K562 (cell line): ENCODE data around the gene KRT81. TPM values are rescaled to one million over a fixed set of nuclear protein-coding genes. Genes with fewer than 3 reads are reported as not detected.

Experiments
- DDX20 ChIP-seq: fragments of 450-650 bp; IDR thresholded peaks from 2 replicates; pipeline ENCODE4 v1.6.1; 2016; ENCODE audit warnings: missing genetic modification characterization, low read depth, mild to moderate bottlenecking, missing compliant biosample characterization, moderate library complexity
- ELF1 ChIP-seq: fragments of 200-800 bp; sonication (Bioruptor generic); IDR thresholded peaks from 2 replicates; pipeline ENCODE4 v1.6.1; 2016; ENCODE audit warnings: missing genetic modification characterization, missing compliant biosample characterization
- MGA ChIP-seq: fragments of 450-650 bp; IDR thresholded peaks from 2 replicates; pipeline ENCODE4 v1.6.1; 2016; ENCODE audit warnings: mild to moderate bottlenecking, moderate library complexity
- ZFPM2 ChIP-seq: fragments of 250-450 bp; sonication (Bioruptor Pico); IDR thresholded peaks from 2 replicates; pipeline ENCODE4 v1.5.1; 2022; ENCODE audit warnings: mild to moderate bottlenecking
- ZNF134 ChIP-seq: fragments of 250-450 bp; sonication (Bioruptor Pico); conservative IDR thresholded peaks from 2 replicates; pipeline ENCODE4 v1.4.0; 2020
- ZNF311 ChIP-seq: fragments of 250-450 bp; sonication (Bioruptor Pico); IDR thresholded peaks from 2 replicates; pipeline ENCODE4 v1.4.0; 2020; ENCODE audit warnings: mild to moderate bottlenecking, moderate library complexity
- ZNF395 ChIP-seq: fragments of 200-800 bp; sonication (Bioruptor generic); IDR thresholded peaks from 2 replicates; pipeline ENCODE4 v1.6.1; 2017; ENCODE audit warnings: missing genetic modification characterization, missing compliant biosample characterization
- ZNF740 ChIP-seq, 3 experiments: fragments of 200-800 bp in 1 of 3; sonication (Bioruptor generic) in 1 of 3; sonication (generic) in 1 of 3; formaldehyde crosslinking in 1 of 3; IDR thresholded peaks; 2 replicates each; pipeline versions ENCODE4 v1.6.1 to v1.8.0; 2016 to 2022; ENCODE audit warnings: mild to moderate bottlenecking in 2 of 3, missing compliant biosample characterization in 2 of 3, missing genetic modification characterization in 2 of 3, missing genetic modification reagents in 1 of 3
- polyA plus RNA-seq, 8 experiments: library from polyadenylated mRNA; depleted of rRNA in 4 of 8; stranded (reverse) in 5 of 8; unstranded in 3 of 8; fragments of >200 nt; fragmentation: Nextera tagmentation in 2 of 8; fragmentation: Illumina TruSeq in 1 of 8; extraction: Ambion mirVana in 2 of 8; extraction: Trizol in 1 of 8; gene quantifications; 2 replicates each; pipeline versions ENCODE4 v1.2.1 to v1.2.3, GENCODE V29; 2011 to 2014; ENCODE audit warnings: inconsistent platforms in 1 of 8, missing spikeins in 1 of 8
- total RNA-seq, 7 experiments: library from RNA; depleted of rRNA in 6 of 7; stranded (reverse); fragments of >200 nt in 6 of 7; fragmentation: Illumina TruSeq in 2 of 7; extraction: Trizol in 2 of 7; gene quantifications; 2 replicates each; pipeline versions ENCODE4 v1.2.1 to v1.2.3, GENCODE V29; 2011 to 2021; ENCODE audit warnings: low replicate concordance in 1 of 7

KRT81 gene
- total and polyA plus RNA-seq, 9 of the 15 experiments (the other 6 are each of a cell fraction or from before 2014, with no cell fraction given), result 0.27 TPM; not detected in 8

- TF ChIP-seq ZNF311 (CRISPR knock-in tag) (0 out of 2 replicates have a peak, but pooled peaks have one; percentile 14), ELF1 (tag) (no peak), ZNF134 (CRISPR knock-in tag) (0 out of 2 replicates have a peak, but pooled peaks have one; percentile 27), ZNF395 (CRISPR knock-in tag) (peak; percentile 86; the same call in 1 of the 2 replicates), ZFPM2 (0 out of 2 replicates have a peak, but pooled peaks have one; percentile 24), MGA (no peak), DDX20 (tag) (0 out of 2 replicates have a peak, but pooled peaks have one; percentile 42), ZNF740 (CRISPR knock-in tag; IDR thresholded peaks at IDR 0.05) (no peak), ZNF740 (tag; IDR thresholded peaks at IDR 0.05) (peak in 1 of 2 experiments; percentile 69; a peak in 2 of 4 replicates)
These were observed 11.7 kb downstream of the KRT81 start (continued) for GRCh38 chr12:52279422-52280318.
